GM12892 (cell line): ENCODE measurements around the gene FSTL5.

Experiments used
- POLR2A ChIP-seq: IDR thresholded peaks from 2 replicates; pipeline ENCODE4 v1.6.1; 2011; ENCODE audit warnings: low read depth, low read length, control low read depth
- POLR2AphosphoS5 ChIP-seq: IDR thresholded peaks from 2 replicates; pipeline ENCODE4 v1.6.1; 2011; ENCODE audit warnings: low read depth, low read length, control low read depth
- TAF1 ChIP-seq: IDR thresholded peaks from 2 replicates; pipeline ENCODE4 v1.6.1; 2011; ENCODE audit warnings: low read depth, mild to moderate bottlenecking, control low read depth, low read length, borderline replicate concordance

DNA sequence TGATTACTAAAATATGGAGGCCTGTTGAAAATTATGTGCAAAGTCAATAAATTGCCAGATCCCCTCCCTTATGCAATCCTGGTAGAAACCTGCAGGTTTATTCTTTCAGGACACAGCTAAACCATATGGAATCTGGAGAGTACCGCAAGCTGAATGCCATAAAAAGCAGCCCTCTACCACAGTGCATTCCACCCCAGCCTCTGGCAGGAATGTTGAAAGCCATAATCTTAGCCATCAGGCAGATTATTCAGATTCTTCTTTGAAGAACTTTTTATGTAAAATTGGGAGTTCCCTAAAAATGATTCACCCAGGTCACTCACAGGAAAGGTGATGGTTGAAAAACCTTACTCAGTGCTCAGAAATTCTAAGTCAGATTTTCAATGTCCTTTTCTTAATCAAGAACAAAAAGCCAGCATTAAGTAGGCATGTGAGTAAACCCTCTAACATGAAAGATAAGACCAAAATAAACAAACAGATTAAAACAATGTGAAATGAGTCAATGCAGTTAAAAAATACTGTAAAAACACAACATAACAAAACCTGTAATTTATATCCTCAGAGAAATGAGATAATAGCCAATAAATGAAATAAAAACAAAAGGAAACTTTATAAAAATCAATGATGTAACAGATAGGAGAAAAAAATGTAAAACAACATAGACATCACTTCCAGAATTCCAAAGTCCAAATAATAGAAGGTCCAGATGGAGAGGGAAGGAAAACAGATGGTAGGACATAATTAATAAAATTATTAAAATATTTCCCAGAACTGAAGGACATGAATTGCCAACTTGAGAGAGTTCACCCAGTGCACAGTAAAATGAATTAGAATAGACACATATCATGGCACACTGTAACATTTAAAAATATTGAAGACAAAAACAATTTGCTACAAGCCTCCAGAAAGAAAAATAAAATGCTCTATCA lies 226.9 kb downstream of the FSTL5 start:
- TF ChIP-seq POLR2A (no peak), POLR2AphosphoS5 (no peak), TAF1 (no peak)
